HG03135 (cell line): Measurements from ENCODE around the gene DDI1.

Experiments
- ATAC-seq: cut with Tn5 transposase; IDR thresholded peaks from one replicate; pipeline ENCODE4 v1.9.1; 2021; ENCODE audit warnings: mild to moderate bottlenecking, moderate library complexity; ENCODE audit not compliant: unreplicated experiment

The DDI1 gene

GRCh38 chr11:104036588-104036987 lies at the start of gene DDI1:
TSS of gene DDI1 (plus strand) at chr11:104036640. CDS start at chr11:104036823, 183 bp downstream.
- ATAC-seq = no peak

GRCh38 chr11:103987629-103988594 lies 48.5 kb upstream of the DDI1 start:
- ATAC-seq = no peak

- ATAC-seq = no peak
Measured at GRCh38 chr11:103988595-103988969, 47.9 kb upstream of the DDI1 start.

- no peak for ATAC-seq
Measured at GRCh38 chr11:103993507-103993906, 42.9 kb upstream of the DDI1 start.

GRCh38 chr11:103994094-103994493 lies 42.3 kb upstream of the DDI1 start:
- no peak for ATAC-seq

- no peak for ATAC-seq
Measured at GRCh38 chr11:103994518-103994917, 41.9 kb upstream of the DDI1 start.

GRCh38 chr11:103995896-103996295 lies 40.5 kb upstream of the DDI1 start:
- no peak for ATAC-seq

- no peak for ATAC-seq
Measured at GRCh38 chr11:103997082-103997481, 39.4 kb upstream of the DDI1 start.

- ATAC-seq = no peak
Measured at GRCh38 chr11:103998826-103999508, 37.5 kb upstream of the DDI1 start.

GRCh38 chr11:104000798-104001197 lies 35.6 kb upstream of the DDI1 start:
- ATAC-seq = no peak

GRCh38 chr11:104001561-104002056 lies 34.8 kb upstream of the DDI1 start:
- no peak for ATAC-seq

GRCh38 chr11:104003491-104003890 lies 32.9 kb upstream of the DDI1 start:
- ATAC-seq = no peak

- no peak for ATAC-seq
Measured at GRCh38 chr11:104005234-104005855, 31.1 kb upstream of the DDI1 start.

- no peak for ATAC-seq
Measured at GRCh38 chr11:104009744-104010143, 26.7 kb upstream of the DDI1 start.

GRCh38 chr11:104011044-104011443 lies 25.4 kb upstream of the DDI1 start:
- no peak for ATAC-seq

GRCh38 chr11:104015649-104016415 lies 20.6 kb upstream of the DDI1 start:
- ATAC-seq = peak; percentile 94

- ATAC-seq = no peak
Measured at GRCh38 chr11:104024572-104024971, 11.9 kb upstream of the DDI1 start.

- no peak for ATAC-seq
Measured at GRCh38 chr11:104028476-104029263, 7.8 kb upstream of the DDI1 start.

- ATAC-seq = no peak
Measured at GRCh38 chr11:104033134-104033533, 3.3 kb upstream of the DDI1 start.

GRCh38 chr11:104033561-104033960 lies 2.9 kb upstream of the DDI1 start:
- ATAC-seq = no peak
